T-helper 17 cell (primary cell): ENCODE measurements around the gene AP2S1. TPM values are rescaled to one million over a fixed set of nuclear protein-coding genes. Genes with fewer than 3 reads are reported as not detected.
"Not testable (repeated sequence)": the region's sequence is repeated elsewhere in the genome, so short reads cannot be mapped to it uniquely, and the experiment has no call there.

Experiments
- ATAC-seq: fragments of 150-1000 bp; cut with Tn5 transposase; 2 replicates; pipeline ENCODE4 v1.10.0; 2021; ENCODE audit warnings: mild to moderate bottlenecking, moderate library complexity
- DNase-seq, 3 donors: peaks; one replicate each; pipeline versions ENCODE4 v3.0.0 to v3.0.0-alpha.2; 2020 to 2021
- H3K9me3 ChIP-seq: one replicate; pipeline ENCODE4 v1.7.0; 2013; ENCODE audit warnings: low read length, mild to moderate bottlenecking; ENCODE audit not compliant: control insufficient read depth, poor library complexity, severe bottlenecking
- H3K27ac Mint-ChIP-seq: one replicate; pipeline ENCODE4 v1.8.0; 2022; ENCODE audit warnings: mild to moderate bottlenecking, moderate library complexity, mixed read lengths
- H3K27me3 Mint-ChIP-seq: one replicate; pipeline ENCODE4 v1.8.0; 2022; ENCODE audit warnings: mixed read lengths
- H3K36me3 Mint-ChIP-seq: one replicate; pipeline ENCODE4 v1.8.0; 2022; ENCODE audit warnings: low read depth, mixed read lengths
- H3K4me1 Mint-ChIP-seq: one replicate; pipeline ENCODE4 v1.8.0; 2022; ENCODE audit warnings: mild to moderate bottlenecking, mixed read lengths
- H3K4me3 Mint-ChIP-seq: one replicate; pipeline ENCODE4 v1.8.0; 2022; ENCODE audit warnings: mild to moderate bottlenecking, moderate library complexity, mixed read lengths
- total RNA-seq, 4 donors: library from RNA in 2 of 4; stranded (reverse) in 2 of 4; gene quantifications; one replicate each; pipeline ENCODE4 v1.2.3 and lab custom pipeline; 2022 to 2026

AP2S1 gene
- total RNA-seq (10 to 100 TPM; 37.0 to 39.7 TPM), total RNA-seq (lab: John Stamatoyannopoulos, UW) (13.8 to 25.7 reads per million in 2 donors)

DNA sequence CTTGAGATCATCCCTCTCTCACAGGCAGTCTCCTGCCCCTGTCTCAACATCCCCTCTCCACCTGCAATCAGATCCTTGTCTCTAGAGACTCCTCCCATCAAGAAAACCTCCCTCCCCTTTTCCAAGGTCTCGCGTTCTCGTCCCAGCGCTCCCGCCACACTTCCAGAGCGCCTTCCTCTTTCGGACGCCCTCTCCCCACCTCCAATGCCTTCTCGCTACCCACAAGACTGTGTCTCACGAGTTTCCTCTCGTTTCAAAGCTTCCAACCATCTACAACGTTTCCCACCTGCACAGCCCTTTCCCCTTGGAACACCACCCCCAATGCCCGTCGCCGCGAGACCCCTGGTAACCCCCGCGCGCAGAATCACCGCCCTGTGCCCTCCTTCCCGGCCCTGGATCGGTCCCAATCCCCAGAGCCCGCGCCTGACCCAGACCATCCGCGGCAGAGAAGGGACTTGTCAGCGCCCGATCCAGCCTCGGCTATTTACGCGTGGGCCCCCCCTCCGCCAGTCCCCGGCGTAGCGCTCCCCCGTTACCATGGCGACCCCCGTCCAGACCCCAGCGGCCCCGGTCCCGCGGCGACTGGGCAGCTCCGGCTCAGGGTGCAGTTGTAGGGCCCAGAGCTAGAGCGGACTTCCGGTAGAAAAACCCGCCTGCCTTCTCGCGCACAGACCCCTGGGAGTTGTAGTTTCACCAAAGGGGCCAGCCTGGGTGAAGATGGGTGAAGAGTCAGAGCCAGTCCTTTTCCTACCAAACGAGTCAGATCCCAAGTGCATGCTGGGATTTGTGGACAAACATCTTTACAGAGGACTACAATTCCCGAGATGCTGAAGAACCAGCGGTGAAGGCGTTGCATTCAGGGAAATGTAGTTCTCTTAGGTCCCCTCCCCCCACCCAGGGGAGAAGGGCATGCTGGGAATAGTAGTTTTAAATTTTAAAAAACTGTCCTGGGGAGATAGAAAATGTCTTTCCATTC lies at the start of gene AP2S1:
Gene AP2S1 (minus strand): TSS at position 619 of the 976 bp plus-strand sequence. CDS start 80 bp downstream, at position 539.
- H3K4me1 Mint-ChIP-seq: peaks cover 14% of the 10 kb centered on the region
- peak; percentile 97 for ATAC-seq
- no peaks in the 10 kb centered on the region for H3K27me3 Mint-ChIP-seq

GRCh38 chr19:46900341-46900740 lies 49.7 kb upstream of the AP2S1 start:
- Mint-ChIP-seq H3K4me1 (peaks cover 46% of the 10 kb centered on the region), H3K36me3 (no peaks in the 10 kb centered on the region), H3K27ac (no peak overlapping the region), H3K4me3 (no peak overlapping the region), H3K27me3 (no peaks in the 10 kb centered on the region)
- no peak for DNase-seq
- no peaks in the 10 kb centered on the region for H3K9me3 ChIP-seq
- ATAC-seq: no peak

More for the DNA sequence above, at the start of gene AP2S1:
- H3K9me3 ChIP-seq: no peaks in the 10 kb centered on the region
- Mint-ChIP-seq H3K36me3 (peaks cover 6% of the 10 kb centered on the region), H3K4me3 (peak within 1 kb of the TSS; percentile 99), H3K27ac (peak within 1 kb of the TSS; percentile 93)
- DNase-seq: peak; percentile 79 to 88 (median 86)

DNA sequence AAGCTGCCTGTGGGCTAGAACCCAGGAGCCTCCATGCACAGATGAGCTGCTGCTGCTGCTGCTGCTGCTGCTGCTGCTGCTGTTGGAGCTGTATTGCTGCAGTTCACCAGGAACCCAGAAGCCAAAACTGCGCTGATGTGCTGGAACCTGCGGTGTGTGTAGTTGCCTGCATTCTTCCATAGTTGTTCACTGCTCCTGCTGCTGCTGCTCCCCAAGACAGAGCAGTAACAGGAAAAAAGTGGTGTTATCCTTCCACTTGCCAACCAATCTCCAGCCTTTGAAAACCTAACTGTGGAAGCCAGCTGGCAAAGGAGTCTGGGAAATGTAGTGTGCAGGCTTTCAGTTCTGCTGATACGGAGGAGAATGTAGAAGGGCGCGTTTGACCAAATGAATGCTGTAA lies 48.1 kb upstream of the AP2S1 start:
- H3K27me3 Mint-ChIP-seq: no peaks in the 10 kb centered on the region
- DNase-seq: no peak
- H3K9me3 ChIP-seq: no peaks in the 10 kb centered on the region
- no peak for ATAC-seq
- peak overlapping the region; percentile 64 for H3K27ac Mint-ChIP-seq
- H3K4me3 Mint-ChIP-seq: no peak overlapping the region
- no peaks in the 10 kb centered on the region for H3K36me3 Mint-ChIP-seq
- H3K4me1 Mint-ChIP-seq: peaks cover 40% of the 10 kb centered on the region

GRCh38 chr19:46896076-46896794 lies 45.6 kb upstream of the AP2S1 start:
- peaks cover 26% of the 10 kb centered on the region for H3K4me1 Mint-ChIP-seq
- no peaks in the 10 kb centered on the region for H3K27me3 Mint-ChIP-seq
- no peak overlapping the region for H3K4me3 Mint-ChIP-seq
- no peak for DNase-seq
- no peak for ATAC-seq
- H3K36me3 Mint-ChIP-seq: no peaks in the 10 kb centered on the region
- peak overlapping the region; percentile 16 for H3K27ac Mint-ChIP-seq
- H3K9me3 ChIP-seq: no peaks in the 10 kb centered on the region

- H3K9me3 ChIP-seq: no peaks in the 10 kb centered on the region
- DNase-seq: no peak
- Mint-ChIP-seq H3K4me3 (no peak overlapping the region), H3K27ac (no peak overlapping the region), H3K36me3 (no peaks in the 10 kb centered on the region), H3K27me3 (no peaks in the 10 kb centered on the region), H3K4me1 (peaks cover 26% of the 10 kb centered on the region)
- ATAC-seq: no peak
These were observed 41.9 kb upstream of the AP2S1 start for GRCh38 chr19:46892252-46893179.

- DNase-seq (no peak), ATAC-seq (no peak)
- Mint-ChIP-seq H3K4me1 (peaks cover 34% of the 10 kb centered on the region), H3K27ac (peak overlapping the region; percentile 29), H3K4me3 (no peak overlapping the region), H3K36me3 (no peaks in the 10 kb centered on the region), H3K27me3 (no peaks in the 10 kb centered on the region)
- no peaks in the 10 kb centered on the region for H3K9me3 ChIP-seq
These were observed 40.0 kb upstream of the AP2S1 start for GRCh38 chr19:46890423-46891170.

DNA sequence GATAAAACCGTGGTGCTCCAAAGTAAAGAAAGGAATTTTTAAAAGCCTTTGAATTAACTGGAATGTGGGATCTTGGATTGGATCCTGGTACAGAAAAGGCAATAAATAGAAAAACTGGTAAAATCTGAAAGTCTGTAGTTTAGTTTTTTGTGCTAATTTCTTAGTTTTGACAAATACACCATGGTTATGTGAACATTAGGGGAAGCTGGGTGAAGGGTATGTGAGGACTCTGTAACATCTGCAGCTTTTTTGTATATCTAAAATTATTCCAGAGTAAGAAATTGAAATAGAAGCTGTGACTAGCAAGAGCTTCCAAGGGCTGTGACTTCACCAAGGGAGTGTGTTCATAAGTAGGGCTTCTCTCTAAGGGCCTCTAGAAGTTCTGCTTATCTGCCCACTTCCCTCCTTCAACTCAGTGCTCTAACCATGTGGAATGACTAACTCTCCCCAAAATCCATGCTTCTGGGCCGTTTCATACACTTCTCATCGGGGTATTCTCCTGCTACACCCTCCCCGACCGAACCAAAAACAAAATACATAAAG lies 36.7 kb upstream of the AP2S1 start:
- Mint-ChIP-seq H3K4me1 (peaks cover 31% of the 10 kb centered on the region), H3K36me3 (no peaks in the 10 kb centered on the region), H3K4me3 (no peak overlapping the region), H3K27me3 (no peaks in the 10 kb centered on the region), H3K27ac (peak overlapping the region; percentile 12)
- no peaks in the 10 kb centered on the region for H3K9me3 ChIP-seq
- DNase-seq: no peak
- no peak for ATAC-seq

DNA sequence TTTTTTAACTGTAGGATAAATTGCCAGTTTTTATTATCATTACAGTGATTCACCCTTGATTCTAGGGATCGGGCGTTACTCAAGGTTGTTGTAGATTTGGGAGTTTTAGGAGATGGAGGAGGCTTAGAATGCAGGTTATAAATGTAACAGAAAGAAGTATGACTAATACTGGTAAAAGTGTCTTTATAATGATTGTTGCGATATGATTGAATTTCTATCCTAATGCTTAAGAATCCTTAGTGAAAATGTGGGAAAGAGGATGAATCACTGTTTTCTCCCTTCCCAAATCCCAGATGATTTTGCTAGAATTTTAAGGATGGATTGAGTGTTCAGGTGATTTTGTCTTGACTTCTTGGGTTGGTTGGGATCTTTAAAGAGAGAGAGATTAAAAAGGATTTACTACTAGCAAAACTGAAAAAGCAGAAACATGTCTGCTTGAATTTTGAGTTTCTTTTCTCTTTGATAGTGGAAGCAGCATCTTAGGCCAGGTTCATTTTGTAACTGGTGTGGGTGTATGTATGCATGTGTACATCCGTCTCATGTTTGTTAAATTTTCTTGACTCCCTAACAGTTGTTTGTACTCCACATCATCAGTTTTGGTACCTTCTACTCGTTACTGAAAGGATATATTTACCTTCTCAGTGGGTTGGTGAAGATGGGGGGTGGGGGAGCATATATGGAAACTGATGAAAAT lies 36.0 kb upstream of the AP2S1 start:
- H3K36me3 Mint-ChIP-seq: no peaks in the 10 kb centered on the region
- H3K4me3 Mint-ChIP-seq: no peak overlapping the region
- DNase-seq: no peak
- peaks cover 31% of the 10 kb centered on the region for H3K4me1 Mint-ChIP-seq
- H3K9me3 ChIP-seq: no peaks in the 10 kb centered on the region
- no peaks in the 10 kb centered on the region for H3K27me3 Mint-ChIP-seq
- peak overlapping the region; percentile 12 for H3K27ac Mint-ChIP-seq
- ATAC-seq: no peak

DNA sequence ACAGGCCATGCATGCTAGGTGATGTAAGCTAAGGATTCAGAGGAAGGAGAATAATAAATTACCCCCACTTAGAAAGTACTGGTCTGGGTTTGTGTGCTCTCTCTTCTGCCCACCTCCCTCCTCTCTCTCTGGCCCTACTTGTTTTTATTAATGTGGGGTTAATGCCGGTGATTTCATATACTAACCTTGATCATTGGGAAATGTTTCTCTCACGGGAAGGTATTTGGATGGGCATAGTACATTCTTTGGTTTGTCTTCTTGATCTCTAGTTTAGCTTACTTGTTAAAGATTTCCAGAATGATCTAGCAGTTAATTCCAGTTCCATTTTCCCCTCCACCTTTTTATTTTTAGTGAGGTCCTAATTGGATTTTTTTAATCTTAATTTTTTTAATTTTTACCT lies 34.8 kb upstream of the AP2S1 start:
- Mint-ChIP-seq H3K27ac (no peak overlapping the region), H3K4me1 (peaks cover 26% of the 10 kb centered on the region)

DNA sequence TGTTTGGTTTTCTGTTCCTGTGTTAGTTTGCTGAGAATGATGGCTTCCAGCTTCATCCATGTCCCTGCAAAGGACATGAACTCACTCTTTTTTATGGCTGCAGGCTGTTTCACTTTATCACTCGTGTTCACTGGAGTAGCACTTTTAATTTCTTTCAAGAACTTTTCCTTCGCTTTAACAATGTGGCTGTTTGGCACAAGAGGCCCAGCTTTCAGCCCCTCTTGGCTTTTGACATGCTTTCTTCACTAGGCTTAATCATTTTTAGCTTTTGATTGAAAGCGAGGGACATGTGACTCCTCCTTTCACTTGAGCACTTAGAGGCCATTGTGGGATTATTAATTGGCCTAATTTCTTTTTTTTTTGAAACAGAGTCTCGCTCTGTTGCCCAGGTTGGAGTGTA lies 32.1 kb upstream of the AP2S1 start:
- not testable (repeated sequence) for H3K27me3 Mint-ChIP-seq, H3K9me3 ChIP-seq, H3K36me3 Mint-ChIP-seq, H3K4me3 Mint-ChIP-seq, H3K27ac Mint-ChIP-seq, ATAC-seq, DNase-seq
- peaks cover 21% of the 10 kb centered on the region for H3K4me1 Mint-ChIP-seq

More for the DNA sequence above, 34.8 kb upstream of the AP2S1 start:
- Mint-ChIP-seq H3K4me3 (no peak overlapping the region), H3K36me3 (no peaks in the 10 kb centered on the region), H3K27me3 (no peaks in the 10 kb centered on the region)
- DNase-seq (no peak), ATAC-seq (no peak)
- no peaks in the 10 kb centered on the region for H3K9me3 ChIP-seq

DNA sequence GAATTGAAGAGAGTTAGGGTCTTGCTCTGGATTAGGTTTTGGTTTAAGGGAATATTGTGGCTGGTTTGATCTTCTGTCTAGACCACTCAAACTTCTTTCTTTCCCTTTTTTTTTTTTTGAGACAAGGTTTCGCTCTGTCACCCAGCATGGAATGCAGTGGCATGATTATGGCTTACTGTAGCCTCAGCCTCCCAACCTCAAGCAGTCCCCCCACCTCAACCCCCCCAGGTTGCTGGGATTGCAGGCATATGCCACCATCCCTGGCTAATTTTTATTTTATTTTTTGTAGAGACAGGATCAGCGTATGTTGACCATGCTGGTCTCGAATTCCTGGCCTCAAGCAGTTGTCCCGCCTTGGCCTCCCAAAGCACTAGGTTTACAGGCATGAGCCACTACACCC lies 31.4 kb upstream of the AP2S1 start:
- ATAC-seq: no peak

More for the DNA sequence above, 31.4 kb upstream of the AP2S1 start:
- Mint-ChIP-seq H3K27me3 (no peaks in the 10 kb centered on the region), H3K27ac (no peak overlapping the region), H3K4me3 (no peak overlapping the region), H3K36me3 (no peaks in the 10 kb centered on the region), H3K4me1 (peaks cover 17% of the 10 kb centered on the region)
- H3K9me3 ChIP-seq: no peaks in the 10 kb centered on the region
- no peak for DNase-seq
